Uterus (tissue), 4 donors: Measurements from ENCODE around the gene ZNF423. TPM values are rescaled to one million over a fixed set of nuclear protein-coding genes. Genes with fewer than 3 reads are reported as not detected.

ENCODE experiments used
- DNase-seq, 2 donors: peaks; one replicate each; pipeline ENCODE4 v3.0.0-alpha.2; 2019 to 2020
- H3K27ac ChIP-seq, 2 donors: fragments of 200-600 bp; sonication (generic); 1 replicate in 1 of 2; 2 replicates in 1 of 2; pipeline ENCODE4 v1.5.1; 2016 to 2018
- H3K27me3 ChIP-seq, 2 donors: fragments of 200-600 bp; sonication (generic); one replicate each; pipeline ENCODE4 v1.5.1; 2018 to 2019; ENCODE audit warnings: control low read depth in 1 of 2
- H3K36me3 ChIP-seq, 2 donors: fragments of 200-600 bp; sonication (generic); one replicate each; pipeline ENCODE4 v1.5.1; 2019; ENCODE audit warnings: control low read depth in 1 of 2
- H3K4me1 ChIP-seq, 2 donors: fragments of 200-600 bp; sonication (generic); one replicate each; pipeline ENCODE4 v1.5.1; 2018 to 2019; ENCODE audit warnings: control low read depth in 1 of 2
- H3K4me3 ChIP-seq, 2 donors: fragments of 200-600 bp; sonication (generic); 1 replicate in 1 of 2; 2 replicates in 1 of 2; pipeline ENCODE4 v1.5.1; 2018 to 2019; ENCODE audit warnings: mild to moderate bottlenecking in 1 of 2
- H3K9me3 ChIP-seq, 2 donors: fragments of 200-600 bp; sonication (generic); one replicate each; pipeline ENCODE4 v1.5.1; 2019; ENCODE audit warnings: control low read depth in 1 of 2
- CTCF ChIP-seq, 4 experiments: fragments of 200-600 bp in 2 of 4; fragments of 450-650 bp in 2 of 4; sonication (generic) in 2 of 4; IDR thresholded peaks; one replicate each; pipeline ENCODE4 v1.5.1; 2016 to 2019; ENCODE audit warnings: antibody characterized with exemption in 4 of 4, mild to moderate bottlenecking in 2 of 4, moderate library complexity in 1 of 4
- POLR2A ChIP-seq, 2 donors: fragments of 450-650 bp; IDR thresholded peaks; one replicate each; pipeline ENCODE4 v1.6.1; 2016; ENCODE audit warnings: antibody characterized with exemption in 2 of 2, mild to moderate bottlenecking in 1 of 2, moderate library complexity in 1 of 2
- intact Hi-C: fragments of 100-400 bp; cut with DNase I; formaldehyde crosslinking; loops from one replicate; pipeline ENCODE4 v1.15.1; 2023; ENCODE audit warnings: low total_unique reads
- small RNA-seq: library from RNA; depleted of rRNA; stranded (forward); fragments of <200 nt; gene quantifications from one replicate; pipeline ENCODE3, GENCODE V24; 2016
- total RNA-seq, 4 donors: library from RNA; depleted of rRNA in 3 of 4; stranded (reverse); fragments of >200 nt in 3 of 4; gene quantifications; one replicate each; pipeline versions ENCODE4 v1.1.0 to v1.2.4, GENCODE V29; 2014 to 2023
- donor health status: DM: yes; HTN: yes; CAD: no.

Gene ZNF423
- total RNA-seq, 4 donors from 2014 or later = 7.1 to 33.5 (median 14.7) TPM

GRCh38 chr16:49440156-49441065 lies 415.5 kb downstream of the ZNF423 start:
- Histone ChIP-seq H3K27me3 (no peaks in the 10 kb centered on the region), H3K27ac (no peak overlapping the region), H3K4me1 (peaks cover 0 to 4% of the 10 kb centered on the region in 2 donors), H3K36me3 (no peaks in the 10 kb centered on the region), H3K4me3 (no peak overlapping the region), H3K9me3 (no peaks in the 10 kb centered on the region)
- no peak for DNase-seq
- intact Hi-C loops = no loop called here
- TF ChIP-seq CTCF (IDR thresholded peaks at IDR 0.05) (no peak), POLR2A (IDR thresholded peaks at IDR 0.05) (no peak)

DNA sequence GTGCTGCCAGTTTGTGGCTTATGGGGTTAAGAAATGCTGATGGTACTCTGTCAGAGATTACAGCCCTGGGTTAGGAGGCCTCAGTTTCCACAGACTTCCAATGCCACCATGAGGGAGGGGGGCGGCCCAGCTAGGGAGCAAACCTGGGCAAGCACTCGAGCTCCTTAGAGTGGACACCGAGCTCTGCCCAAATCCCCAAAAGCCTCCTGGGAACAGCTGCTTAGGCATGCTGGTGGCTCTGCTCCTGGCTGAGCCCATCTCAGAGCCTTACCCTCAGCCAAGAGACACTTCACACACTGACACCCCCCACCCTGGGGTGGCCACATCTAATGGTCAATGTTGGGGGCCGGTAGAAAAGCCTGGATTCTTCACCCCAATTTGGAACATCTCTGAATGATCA lies 416.2 kb downstream of the ZNF423 start:
- DNase-seq = no peak
- intact Hi-C loops = no loop called here

DNA sequence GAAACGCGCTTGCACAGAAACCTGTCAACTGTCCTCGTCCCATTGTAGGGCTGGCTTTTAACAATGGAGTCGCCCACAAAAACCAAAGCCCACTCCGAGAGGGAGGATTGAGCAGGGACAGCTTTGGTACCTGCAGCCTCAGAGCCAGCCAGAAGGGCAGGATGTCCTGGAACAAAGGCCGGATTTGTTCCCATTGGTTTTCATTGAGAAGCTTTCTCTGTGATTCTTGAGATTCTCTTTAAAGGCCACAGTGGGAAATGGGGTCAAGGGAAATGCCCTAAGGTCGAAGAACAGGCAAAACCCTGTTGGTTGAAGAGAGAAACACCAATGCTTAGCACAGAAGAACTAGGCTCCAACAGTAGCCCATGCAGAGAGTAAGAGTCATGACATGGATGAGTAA lies 416.9 kb downstream of the ZNF423 start:
- intact Hi-C loops = no loop called here
- Histone ChIP-seq H3K27me3 (no peaks in the 10 kb centered on the region), H3K36me3 (no peaks in the 10 kb centered on the region), H3K4me3 (no peak overlapping the region), H3K27ac (no peak overlapping the region), H3K4me1 (peaks cover 0 to 4% of the 10 kb centered on the region in 2 donors), H3K9me3 (no peaks in the 10 kb centered on the region)
- TF ChIP-seq POLR2A (IDR thresholded peaks at IDR 0.05) = no peak
- no peak for TF ChIP-seq CTCF (IDR thresholded peaks at IDR 0.05)
- DNase-seq = no peak

More for the DNA sequence above, 416.2 kb downstream of the ZNF423 start:
- H3K4me3 ChIP-seq = no peak overlapping the region
- H3K9me3 ChIP-seq = no peaks in the 10 kb centered on the region
- no peak for TF ChIP-seq POLR2A (IDR thresholded peaks at IDR 0.05)
- TF ChIP-seq CTCF (IDR thresholded peaks at IDR 0.05) = no peak
- no peaks in the 10 kb centered on the region for H3K36me3 ChIP-seq
- peaks cover 0 to 4% of the 10 kb centered on the region in 2 donors for H3K4me1 ChIP-seq
- H3K27me3 ChIP-seq = no peaks in the 10 kb centered on the region
- no peak overlapping the region for H3K27ac ChIP-seq

Small RNA genes within 50 kb of the gene (small RNA-seq; reads per million reads assigned to genes)
- not detected for gene MRPS21P7
- gene MRPS21P8 = not detected

Other genes starting within 250 kb of the ZNF423 start
- 10 to 100 TPM; 14.1 to 51.7 (median 29.5) TPM for gene CNEP1R1, start 169.1 kb upstream of the ZNF423 start, total RNA-seq
- 10 to 100 TPM in 3 of 4 donors, 1 to 10 TPM in 1; 8.2 to 53.0 (median 15.5) TPM for gene HEATR3, start 209.9 kb upstream of the ZNF423 start, total RNA-seq